IMR-90 (cell line): ENCODE measurements around the gene LINGO1. TPM values are rescaled to one million over a fixed set of nuclear protein-coding genes. Genes with fewer than 3 reads are reported as not detected.

Experiments used
- ATAC-seq: fragments of 200-7000 bp; cut with Tn5 transposase; 2 replicates; pipeline ENCODE4 v1.9.1; 2020; ENCODE audit warnings: low read depth, mild to moderate bottlenecking, moderate library complexity
- BruUV-seq: library from RNA; stranded (reverse); fragments of 400-500 nt; replicated peaks from 2 replicates; lab custom pipeline; 2021; lab: Mats Ljungman, UMichigan
- CTCF ChIA-PET: fragments of 300-600 bp; formaldehyde crosslinking; extraction: SDS; loops from one replicate; lab custom pipeline; 2021; ENCODE audit warnings: antibody characterized with exemption; lab: Yijun Ruan, JAX
- POLR2A ChIA-PET: fragments of 300-600 bp; sonication (Branson Sonifier 250); formaldehyde crosslinking; loops from one replicate; lab custom pipeline; 2022; ENCODE audit warnings: antibody characterized with exemption; ENCODE audit not compliant: unreplicated experiment; lab: Charles Lee
- DNase-seq: peaks from one replicate; pipeline ENCODE4 v3.0.0; 2013
- H2AFZ ChIP-seq: replicated peaks from 2 replicates; pipeline ENCODE3; 2013; ENCODE audit warnings: low read length, mild to moderate bottlenecking; ENCODE audit not compliant: poor library complexity
- H2AK5ac ChIP-seq: 2 replicates; pipeline ENCODE4 v1.6.1; 2013; ENCODE audit warnings: low read depth, low read length, inconsistent platforms
- H2AK9ac ChIP-seq: replicated peaks from 2 replicates; pipeline ENCODE3; 2013; ENCODE audit warnings: mild to moderate bottlenecking, low read depth, low read length, moderate library complexity; ENCODE audit not compliant: poor library complexity
- H2BK120ac ChIP-seq: 2 replicates; pipeline ENCODE4 v1.6.1; 2013; ENCODE audit warnings: low read depth, low read length, inconsistent platforms
- H2BK15ac ChIP-seq: 3 replicates; pipeline ENCODE4 v1.6.1; 2013; ENCODE audit warnings: low read depth, low read length, inconsistent platforms
- H2BK20ac ChIP-seq: 2 replicates; pipeline ENCODE4 v1.6.1; 2013; ENCODE audit warnings: low read depth, mild to moderate bottlenecking, inconsistent platforms, low read length, moderate library complexity
- H2BK5ac ChIP-seq: 2 replicates; pipeline ENCODE4 v1.6.1; 2013; ENCODE audit warnings: mild to moderate bottlenecking, low read depth, low read length, inconsistent platforms; ENCODE audit not compliant: poor library complexity, severe bottlenecking
- H3K14ac ChIP-seq: replicated peaks from 2 replicates; pipeline ENCODE4 v1.6.1; 2013; ENCODE audit warnings: low read depth, low read length, inconsistent platforms
- H3K18ac ChIP-seq: 2 replicates; pipeline ENCODE4 v1.6.1; 2013; ENCODE audit warnings: low read depth, low read length, control low read depth
- H3K23ac ChIP-seq: 2 replicates; pipeline ENCODE4 v1.6.1; 2013; ENCODE audit warnings: low read depth, low read length, inconsistent platforms
- H3K27ac ChIP-seq: 2 replicates; pipeline ENCODE4 v1.5.1; 2013; ENCODE audit warnings: mild to moderate bottlenecking, control low read depth, low read length; ENCODE audit not compliant: insufficient read depth
- H3K27me3 ChIP-seq: 2 replicates; pipeline ENCODE4 v1.6.1; 2013; ENCODE audit warnings: low read length; ENCODE audit not compliant: control insufficient read depth, insufficient read depth
- H3K36me3 ChIP-seq: 2 replicates; pipeline ENCODE4 v1.6.1; 2013; ENCODE audit warnings: low read length, mixed read lengths; ENCODE audit not compliant: control insufficient read depth, insufficient read depth
- H3K4ac ChIP-seq: 2 replicates; pipeline ENCODE4 v1.6.1; 2013; ENCODE audit warnings: low read depth, low read length, inconsistent platforms
- H3K4me1 ChIP-seq: 2 replicates; pipeline ENCODE4 v1.6.1; 2013; ENCODE audit warnings: low read length, mixed read lengths; ENCODE audit not compliant: control insufficient read depth, insufficient read depth
- H3K4me2 ChIP-seq: 2 replicates; pipeline ENCODE4 v1.6.1; 2013; ENCODE audit warnings: low read depth, mild to moderate bottlenecking, control low read depth, low read length, moderate library complexity
- H3K4me3 ChIP-seq: 2 replicates; pipeline ENCODE4 v1.5.1; 2013; ENCODE audit warnings: low read depth, mild to moderate bottlenecking, control low read depth, low read length, moderate library complexity; ENCODE audit not compliant: insufficient read depth
- H3K56ac ChIP-seq: 2 replicates; pipeline ENCODE4 v1.6.1; 2013; ENCODE audit warnings: low read length, inconsistent platforms; ENCODE audit not compliant: insufficient read depth; ENCODE audit errors: extremely low read depth
- H3K79me1 ChIP-seq, 2 experiments: 2 replicates each; pipeline ENCODE4 v1.6.1; 2013; ENCODE audit warnings: low read length in 2 of 2, inconsistent platforms in 1 of 2, low read depth in 1 of 2
- H3K9ac ChIP-seq: 2 replicates; pipeline ENCODE4 v1.6.1; 2013; ENCODE audit warnings: low read depth, low read length, control low read depth
- H3K9me1 ChIP-seq: 2 replicates; pipeline ENCODE4 v1.6.1; 2013; ENCODE audit warnings: low read length, inconsistent platforms; ENCODE audit not compliant: insufficient read depth
- H3K9me3 ChIP-seq: 2 replicates; pipeline ENCODE4 v1.6.1; 2013; ENCODE audit warnings: low read length; ENCODE audit not compliant: control insufficient read depth, insufficient read depth
- H4K20me1 ChIP-seq: 2 replicates; pipeline ENCODE4 v1.6.1; 2013; ENCODE audit warnings: low read length, inconsistent platforms; ENCODE audit not compliant: insufficient read depth
- H4K5ac ChIP-seq: 2 replicates; pipeline ENCODE4 v1.6.1; 2013; ENCODE audit warnings: mild to moderate bottlenecking, low read depth, low read length, control low read depth
- H4K8ac ChIP-seq, 2 experiments: 2 replicates each; pipeline ENCODE4 v1.6.1; 2013; ENCODE audit warnings: low read depth in 2 of 2, low read length in 2 of 2, control low read depth in 1 of 2, inconsistent platforms in 1 of 2
- H4K91ac ChIP-seq: 2 replicates; pipeline ENCODE4 v1.6.1; 2013; ENCODE audit warnings: low read depth, low read length, inconsistent platforms; ENCODE audit not compliant: insufficient read depth
- BHLHE40 ChIP-seq: fragments of 150-350 bp; IDR thresholded peaks from 2 replicates; pipeline ENCODE4 v1.6.1; 2016; ENCODE audit warnings: mild to moderate bottlenecking, low read depth, low read length
- CEBPB ChIP-seq: IDR thresholded peaks from 2 replicates; pipeline ENCODE4 v1.6.1; 2012; ENCODE audit warnings: low read depth, low read length, improper control_type of control experiment
- CHD1 ChIP-seq: IDR thresholded peaks from 2 replicates; pipeline ENCODE4 v1.6.1; 2012; ENCODE audit warnings: low read depth, low read length, improper control_type of control experiment
- CTCF ChIP-seq: conservative IDR thresholded peaks from 2 replicates; pipeline ENCODE4 v1.5.1; 2012; ENCODE audit warnings: mild to moderate bottlenecking, low read depth, low read length, improper control_type of control experiment
- ELK1 ChIP-seq: fragments of 150-350 bp; IDR thresholded peaks from 2 replicates; pipeline ENCODE4 v1.6.1; 2016; ENCODE audit warnings: low read depth, mild to moderate bottlenecking, low read length, moderate library complexity, borderline replicate concordance
- FOS ChIP-seq: fragments of 150-350 bp; IDR thresholded peaks from 2 replicates; pipeline ENCODE4 v1.6.1; 2016; ENCODE audit warnings: low read depth, low read length
- MAFK ChIP-seq: IDR thresholded peaks from 2 replicates; pipeline ENCODE4 v1.6.1; 2012; ENCODE audit warnings: low read depth, low read length, improper control_type of control experiment
- MAZ ChIP-seq: IDR thresholded peaks from 2 replicates; pipeline ENCODE4 v1.6.1; 2012; ENCODE audit warnings: low read depth, mild to moderate bottlenecking, low read length, improper control_type of control experiment, moderate library complexity, borderline replicate concordance
- MXI1 ChIP-seq: IDR thresholded peaks from 2 replicates; pipeline ENCODE4 v1.6.1; 2012; ENCODE audit warnings: low read depth, mild to moderate bottlenecking, low read length, moderate library complexity, borderline replicate concordance
- NFE2L2 ChIP-seq: fragments of 150-350 bp; IDR thresholded peaks from 2 replicates; pipeline ENCODE4 v1.6.1; 2016; ENCODE audit warnings: low read depth, mild to moderate bottlenecking, low read length
- POLR2A ChIP-seq: IDR thresholded peaks from 2 replicates; pipeline ENCODE4 v1.6.1; 2012; ENCODE audit warnings: mild to moderate bottlenecking, low read depth, low read length
- RFX5 ChIP-seq: IDR thresholded peaks from 2 replicates; pipeline ENCODE4 v1.8.0; 2012; ENCODE audit warnings: low read depth, mild to moderate bottlenecking, low read length, moderate library complexity
- SMC3 ChIP-seq: fragments of 150-350 bp; IDR thresholded peaks from 2 replicates; pipeline ENCODE4 v1.6.1; 2016; ENCODE audit warnings: low read depth, mild to moderate bottlenecking, antibody characterized with exemption, low read length, moderate library complexity
- USF2 ChIP-seq: fragments of 150-350 bp; IDR thresholded peaks from 2 replicates; pipeline ENCODE4 v1.6.1; 2017; ENCODE audit warnings: mild to moderate bottlenecking, antibody characterized with exemption, low read length, low read depth
- WGBS, 2 experiments: methylation state at CpG; one replicate each; pipeline versions ENCODE4 v1.1.5 to v1.1.7; 2013; ENCODE audit warnings: missing lambda C conversion rate in 2 of 2; ENCODE audit not compliant: insufficient read length in 1 of 2; ENCODE audit errors: extremely low coverage in 2 of 2; 5-methylcytosine and 5-hydroxymethylcytosine counted together
- dilution Hi-C: fragments of 300-500 bp; cut with HindIII; formaldehyde crosslinking; loops from one replicate; pipeline ENCODE4 v1.14.3; 2018; ENCODE audit warnings: low sequenced_read_pairs; ENCODE audit not compliant: unreplicated experiment
- in situ Hi-C: fragments of 300-500 bp; cut with MboI; formaldehyde crosslinking; loops from 3 replicates; pipeline ENCODE4 v1.14.3; 2019; ENCODE audit warnings: low sequenced_read_pairs, inconsistent platforms, mixed read lengths
- intact Hi-C: fragments of 100-400 bp; cut with micrococcal nuclease; formaldehyde crosslinking; loops from 2 replicates; pipeline ENCODE4 v1.10.0; 2022
- polyA plus RNA-seq, 3 experiments: library from polyadenylated mRNA; depleted of rRNA; stranded (reverse); fragments of >200 nt; gene quantifications; 2 replicates each; pipeline ENCODE4 v1.2.3, GENCODE V29; 2012; ENCODE audit warnings: low replicate concordance in 1 of 3
- total RNA-seq: library from RNA; depleted of rRNA; stranded (reverse); fragments of >200 nt; gene quantifications from 2 replicates; pipeline ENCODE4 v1.2.3, GENCODE V29; 2012

LINGO1 gene
- total and polyA plus RNA-seq, 2 of the 4 experiments (the other 2 are of a cell fraction) = 0.05 TPM; not detected in 1

GRCh38 chr15:77629070-77630030, 3.4 kb downstream of the LINGO1 start:
- Histone ChIP-seq H3K9ac (no peak overlapping the region), H3K4me1 (peaks cover 3% of the 10 kb centered on the region; the same call in 1 of the 2 replicates), H3K4ac (no peak overlapping the region), H4K5ac (no peak overlapping the region), H2AK9ac (no peak overlapping the region), H4K91ac (no peak overlapping the region), H3K23ac (no peak overlapping the region), H3K27ac (no peak overlapping the region), H3K79me1 (no peaks in the 10 kb centered on the region), H3K14ac (no peak overlapping the region), H4K8ac (no peak overlapping the region), H2BK15ac (no peak overlapping the region), H2BK5ac (no peak overlapping the region), H3K27me3 (peaks cover 83% of the 10 kb centered on the region), H2AFZ (no peak overlapping the region), H3K56ac (no peak overlapping the region), H2BK20ac (no peak overlapping the region), H2BK120ac (no peak overlapping the region), H3K4me3 (no peak overlapping the region), H3K18ac (no peak overlapping the region), H3K9me1 (no peaks in the 10 kb centered on the region), H2AK5ac (no peak overlapping the region), H3K36me3 (no peaks in the 10 kb centered on the region), H3K4me2 (no peak overlapping the region), H3K9me3 (no peaks in the 10 kb centered on the region; the same call in 1 of the 2 replicates), H4K20me1 (0 out of 2 replicates have a peak, but pooled peaks cover 4% of the 10 kb centered on the region)
- DNase-seq (no peak), ATAC-seq (no peak)
- dilution Hi-C loops = no loop called here
- BruUV-seq = no TSS peak
- in situ Hi-C loops = no loop called here
- ChIA-PET POLR2A (no interaction called here), CTCF (interaction anchor here (1.0 kb wide), 1 partner anchor 11 kb away, joined by 3 read pairs; no protein-coding TSS in a partner anchor)
- 56% methylated on average over 4 of the region's 8 CpGs; no CpG with 5 or more reads in 1 of the 2 experiments for WGBS, 2 experiments
- intact Hi-C loops = loop anchor here (5.0 kb wide), 1 partner anchor 512 kb away; no protein-coding TSS in a partner anchor
- TF ChIP-seq CHD1 = no peak
- no peak for TF ChIP-seq POLR2A
- TF ChIP-seq RFX5 = no peak
- TF ChIP-seq FOS = no peak
- no peak for TF ChIP-seq BHLHE40
- TF ChIP-seq CTCF = no peak
- no peak for TF ChIP-seq NFE2L2
- TF ChIP-seq USF2 = no peak
- no peak for TF ChIP-seq MXI1
- TF ChIP-seq SMC3 = no peak
- no peak for TF ChIP-seq CEBPB
- TF ChIP-seq MAFK = no peak
- no peak for TF ChIP-seq ELK1
- TF ChIP-seq MAZ = no peak
